HG03565 (cell line): Measurements from ENCODE around the gene MED15.
"Not testable (repeated sequence)": the region's sequence is repeated elsewhere in the genome, so short reads cannot be mapped to it uniquely, and the experiment has no call there.

Source experiments
- ATAC-seq: cut with Tn5 transposase; IDR thresholded peaks from one replicate; pipeline ENCODE4 v1.9.1; 2021; ENCODE audit warnings: mild to moderate bottlenecking, moderate library complexity; ENCODE audit not compliant: unreplicated experiment

The MED15 gene

GRCh38 chr22:20479612-20480196 lies 27.7 kb upstream of the MED15 start:
- no peak for ATAC-seq

GRCh38 chr22:20483143-20483506 lies 24.3 kb upstream of the MED15 start:
- not testable (repeated sequence) for ATAC-seq

GRCh38 chr22:20483771-20484170 lies 23.6 kb upstream of the MED15 start:
- no peak for ATAC-seq

GRCh38 chr22:20484948-20485683 lies 22.3 kb upstream of the MED15 start:
- no peak for ATAC-seq

- no peak for ATAC-seq
Measured at GRCh38 chr22:20486229-20486628, 21.2 kb upstream of the MED15 start.

- ATAC-seq, result no peak
Measured at GRCh38 chr22:20487715-20488114, 19.7 kb upstream of the MED15 start.

- no peak for ATAC-seq
Measured at GRCh38 chr22:20488946-20489345, 18.5 kb upstream of the MED15 start.

- no peak for ATAC-seq
Measured at GRCh38 chr22:20490183-20490940, 17.0 kb upstream of the MED15 start.

GRCh38 chr22:20490941-20491307 lies 16.5 kb upstream of the MED15 start:
- ATAC-seq, result no peak

- no peak for ATAC-seq
Measured at GRCh38 chr22:20491346-20491745, 16.1 kb upstream of the MED15 start.

- peak; percentile 4 for ATAC-seq
Measured at GRCh38 chr22:20494978-20495860, 12.2 kb upstream of the MED15 start, which contains the start of gene KLHL22. Gene KLHL22, minus strand, starts transcription at chr22:20495795. Its CDS starts 6,584 bp downstream, at chr22:20489211.

- peak; percentile 71 for ATAC-seq
Measured at GRCh38 chr22:20495861-20496681, 11.3 kb upstream of the MED15 start.

- ATAC-seq, result no peak
Measured at GRCh38 chr22:20497426-20497825, 10.0 kb upstream of the MED15 start.

GRCh38 chr22:20498913-20499312 lies 8.5 kb upstream of the MED15 start:
- no peak for ATAC-seq

GRCh38 chr22:20499769-20500168 lies 7.6 kb upstream of the MED15 start:
- no peak for ATAC-seq

- ATAC-seq, result no peak
Measured at GRCh38 chr22:20503816-20504215, 3.6 kb upstream of the MED15 start.

GRCh38 chr22:20504293-20504922 lies 3.0 kb upstream of the MED15 start:
- ATAC-seq, result not testable (repeated sequence)

- ATAC-seq, result no peak
Measured at GRCh38 chr22:20506543-20507252, 712 bp upstream of the MED15 start.
